ENCODE results near the gene RANBP1. TPM values are rescaled to one million over a fixed set of nuclear protein-coding genes. Genes with fewer than 3 reads are reported as not detected.

Gene RANBP1
- total RNA-seq, 1 donor from 2014 or later, result 106 TPM

DNA sequence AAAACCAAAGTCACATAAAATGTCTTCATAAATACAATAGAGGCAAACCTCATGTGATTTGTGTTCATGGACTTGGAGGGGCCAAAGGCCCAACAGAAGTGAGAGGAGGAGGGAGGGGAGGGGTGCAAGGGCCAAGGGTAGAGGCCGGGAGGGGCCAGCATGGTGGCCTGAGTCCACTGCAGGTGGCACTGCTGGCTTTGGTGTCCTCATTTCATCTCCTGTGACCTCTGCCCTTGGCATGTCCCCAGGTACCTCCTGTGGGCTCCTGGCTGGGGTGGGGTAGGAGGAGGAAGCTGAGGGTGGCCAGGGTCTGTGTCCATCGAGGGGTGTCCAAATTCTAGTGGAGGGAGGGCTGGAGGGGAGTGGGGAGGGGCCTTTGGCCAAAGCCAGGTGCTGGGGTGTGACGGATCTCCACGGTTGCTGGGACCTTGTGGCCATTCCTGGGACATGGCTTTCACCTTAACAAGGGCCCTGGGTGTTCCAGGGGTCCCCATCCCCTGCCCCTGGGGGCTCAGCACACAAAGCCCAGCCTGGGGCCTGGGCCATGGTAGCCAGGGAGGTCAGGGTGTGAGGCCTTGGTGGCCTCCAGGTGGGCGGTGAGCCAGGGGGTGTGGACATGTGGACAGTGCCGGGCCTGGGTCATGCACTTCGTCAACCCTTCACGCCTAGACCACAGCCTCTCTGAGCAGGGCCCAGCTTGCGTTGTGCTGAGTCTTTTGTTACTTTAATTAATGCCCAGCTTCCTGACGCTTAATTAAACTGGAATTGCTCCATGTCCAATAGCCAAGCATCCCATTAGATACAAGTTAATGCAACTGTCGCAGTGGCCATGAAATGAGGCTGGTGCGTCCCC lies 55.6 kb downstream of the RANBP1 start:
- DNase-seq (ENCODE audit: low spot score), result no peak

DNA sequence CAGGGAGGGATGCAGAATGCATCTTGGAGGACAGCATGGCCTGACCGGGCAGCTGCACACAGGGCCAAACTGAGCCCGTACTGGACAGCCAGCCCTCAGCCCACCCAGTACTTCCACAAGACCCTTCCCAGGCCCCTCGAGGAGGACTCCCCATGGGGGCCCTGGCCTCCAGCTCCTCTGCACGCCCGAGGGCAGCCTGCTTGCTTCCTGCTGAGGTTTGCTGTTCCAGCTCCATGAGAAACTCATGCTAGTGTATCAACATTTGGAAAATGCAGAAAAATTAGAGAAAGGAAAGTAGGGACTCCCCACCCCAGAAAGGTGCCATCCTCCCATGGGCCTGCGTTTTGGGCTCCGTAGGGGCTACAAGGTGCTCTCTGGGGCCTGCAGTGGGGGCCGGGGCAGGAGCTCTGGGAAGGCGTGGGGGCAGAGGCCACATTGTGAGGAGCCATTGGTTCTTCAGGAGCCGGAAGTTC lies 56.3 kb downstream of the RANBP1 start:
- DNase-seq (ENCODE audit: low spot score), result no peak

DNA sequence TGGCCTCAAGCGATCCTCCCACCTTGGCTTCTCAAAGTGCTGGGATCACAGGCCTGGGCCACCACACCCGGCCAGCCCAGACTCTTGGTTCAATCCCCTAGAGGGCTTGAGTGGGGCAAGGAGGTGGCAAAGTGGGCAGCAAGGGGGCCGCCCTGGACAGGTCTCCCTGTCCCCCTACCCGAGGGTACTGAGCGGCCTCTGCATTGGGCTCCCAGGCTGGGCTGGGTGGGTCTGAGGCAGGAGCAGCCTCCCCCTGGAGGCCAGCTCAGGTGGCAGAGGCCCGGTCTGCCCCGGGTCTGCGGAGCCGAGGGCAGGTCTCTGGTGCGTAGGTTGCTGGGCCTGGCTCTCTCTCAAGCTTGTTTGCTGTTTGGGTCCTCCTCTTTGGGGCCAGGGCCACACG lies 57.3 kb downstream of the RANBP1 start:
- DNase-seq (ENCODE audit: low spot score), result no peak

DNA sequence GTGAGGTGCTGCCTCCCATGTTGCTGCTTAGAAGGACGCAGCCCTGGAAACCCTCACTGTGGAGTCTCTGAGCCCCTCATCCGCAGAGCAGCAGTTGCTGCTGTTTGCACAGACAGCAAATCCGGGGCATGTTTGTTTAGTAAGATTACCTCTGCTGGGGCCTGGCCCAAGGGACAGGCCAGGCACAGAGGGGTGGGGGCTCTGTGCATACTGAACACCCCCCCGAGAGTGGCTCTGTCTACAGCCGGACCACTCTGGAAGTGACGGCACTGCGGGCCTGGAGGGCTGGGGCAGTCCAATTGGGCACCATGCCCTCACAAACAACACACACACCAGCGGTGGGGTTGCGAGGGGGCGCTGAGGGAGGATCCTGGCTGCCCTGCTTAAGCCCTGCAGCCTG lies 57.9 kb downstream of the RANBP1 start:
- no peak for DNase-seq (ENCODE audit: low spot score)

DNA sequence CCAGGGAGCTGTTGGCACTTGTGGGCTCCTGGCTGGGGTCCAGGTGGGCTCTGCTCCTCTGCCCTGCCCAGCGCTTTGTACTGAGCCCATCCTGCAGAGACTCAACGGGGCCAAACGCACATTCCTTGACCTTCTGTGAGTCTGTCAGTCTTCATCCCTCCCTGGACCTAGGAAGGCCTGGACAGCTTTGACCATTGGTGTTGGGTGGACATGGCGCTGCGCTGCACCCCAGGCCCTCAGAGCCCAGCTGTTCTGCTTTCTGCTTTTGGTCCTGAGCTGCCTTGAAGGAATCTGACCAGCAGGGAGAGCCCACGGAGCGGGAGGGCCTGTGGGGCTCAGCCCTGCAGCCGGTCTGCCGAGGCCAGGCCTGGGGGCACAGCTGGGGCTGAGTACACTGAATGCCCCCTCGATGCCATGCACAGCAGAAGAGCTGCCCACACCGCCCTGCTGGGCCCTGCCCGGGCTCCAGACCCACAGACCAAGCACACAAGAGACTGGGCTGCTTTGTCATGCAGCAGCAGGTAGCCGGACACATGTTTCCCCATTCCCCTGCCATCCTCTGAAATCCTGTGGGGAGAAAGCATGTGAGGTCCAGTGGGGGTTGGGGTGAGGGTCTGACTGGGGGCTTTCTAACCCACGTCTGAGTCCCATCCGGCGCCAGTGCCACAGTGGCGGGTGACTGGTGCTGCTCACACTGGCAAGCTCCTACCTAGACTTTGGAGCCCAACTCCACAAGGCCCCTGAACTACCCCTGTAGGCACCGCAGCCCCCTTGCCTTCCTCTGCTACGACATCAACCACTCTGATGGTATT lies 59.1 kb downstream of the RANBP1 start:
- DNase-seq (ENCODE audit: low spot score), result no peak

DNA sequence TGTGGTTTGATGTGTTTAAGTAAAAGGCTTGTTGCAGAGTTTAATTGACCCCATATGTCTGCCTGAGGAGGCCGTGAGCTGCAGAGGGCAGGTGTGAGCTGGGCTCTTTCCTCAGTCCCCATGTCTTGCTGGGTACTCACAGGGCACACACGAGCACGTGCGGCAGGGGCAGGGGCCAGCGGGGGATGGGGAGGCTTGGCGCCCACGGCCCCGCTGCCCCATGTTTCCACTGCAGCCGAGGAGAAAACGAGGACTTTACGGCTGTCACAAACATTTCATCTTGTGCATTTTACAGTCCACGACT lies 59.6 kb downstream of the RANBP1 start:
- no peak for DNase-seq (ENCODE audit: low spot score)

DNA sequence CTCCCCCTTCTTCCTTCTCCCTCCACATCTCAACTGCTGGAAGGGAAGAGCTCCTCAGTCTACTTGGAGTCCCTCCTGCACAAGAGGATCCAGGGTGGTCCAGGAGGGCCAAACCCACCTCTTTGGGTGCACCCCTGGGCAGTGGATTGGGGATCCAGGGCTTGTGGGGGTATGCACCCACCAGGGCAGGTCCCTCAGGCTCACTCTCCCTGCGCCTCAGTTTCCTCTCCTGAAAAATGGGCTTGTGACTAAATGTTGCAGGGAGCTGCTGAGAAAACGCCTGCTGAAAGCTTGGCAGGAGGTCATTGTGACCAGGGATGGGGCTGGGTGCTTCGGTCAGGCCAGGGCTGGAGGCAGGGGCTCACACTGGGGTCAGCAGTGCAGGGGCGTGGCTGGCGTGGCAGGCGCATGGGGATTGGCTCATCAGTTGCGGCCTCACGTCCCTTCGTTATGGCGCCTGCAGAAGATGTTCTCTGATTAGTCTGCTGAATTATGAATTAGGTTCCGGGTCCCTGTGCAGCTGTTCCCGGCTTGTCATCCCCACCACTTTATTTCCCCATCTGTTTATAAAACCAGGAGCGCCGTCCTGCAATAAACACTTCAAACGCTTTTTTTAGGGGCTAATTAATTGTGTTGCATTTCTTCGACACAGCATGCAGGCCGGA lies 60.6 kb downstream of the RANBP1 start:
- DNase-seq (ENCODE audit: low spot score), result no peak

Other genes starting within 250 kb of the RANBP1 start
- 202 TPM for gene COMT, start 174.3 kb upstream of the RANBP1 start, total RNA-seq
- gene TXNRD2, start 174.3 kb upstream of the RANBP1 start, total RNA-seq, result 41.6 TPM
- 11.5 TPM for gene ARVCF, start 99.3 kb upstream of the RANBP1 start, total RNA-seq
- 28.8 TPM for gene TANGO2, start 95.0 kb upstream of the RANBP1 start, total RNA-seq
- gene DGCR8, start 35.9 kb upstream of the RANBP1 start, total RNA-seq, result 49.0 TPM
- gene TRMT2A, start 1.1 kb downstream of the RANBP1 start, total RNA-seq, result 81.8 TPM
- 64.2 TPM for gene ZDHHC8, start 15.7 kb downstream of the RANBP1 start, total RNA-seq
- gene CCDC188, start 35.0 kb downstream of the RANBP1 start, total RNA-seq, result 2.6 TPM
- 1.3 TPM for gene RTN4R, start 152.2 kb downstream of the RANBP1 start, total RNA-seq
- 31.4 TPM for gene DGCR6L, start 204.0 kb downstream of the RANBP1 start, total RNA-seq

Data from ureter (tissue), 1 donor.